OCI-LY3 (cell line): ENCODE data around the gene SAMD4A.

Source experiments
- CTCF ChIP-seq: fragments of 200-600, 300-600 bp; sonication (generic); IDR thresholded peaks from 2 replicates; pipeline ENCODE4 v1.5.1; 2014; ENCODE audit warnings: antibody characterized with exemption, low read length, low read depth
- EZH2phosphoT487 ChIP-seq: fragments of 200-600 bp; shearing (Covaris generic); IDR thresholded peaks from 2 replicates; pipeline ENCODE4 v1.6.1; 2018; ENCODE audit warnings: antibody characterized with exemption, mixed run types, low read depth

GRCh38 chr14:54639611-54640010 lies 72.7 kb downstream of the SAMD4A start:
- TF ChIP-seq CTCF = no peak
- TF ChIP-seq EZH2phosphoT487 = no peak
